Ureter (tissue), 1 donor: ENCODE results near the gene SYNGR2. TPM values are rescaled to one million over a fixed set of nuclear protein-coding genes. Genes with fewer than 3 reads are reported as not detected.
"Not testable (repeated sequence)": the region's sequence is repeated elsewhere in the genome, so short reads cannot be mapped to it uniquely, and the experiment has no call there.

Source experiments
- DNase-seq: peaks from one replicate; pipeline ENCODE4 v3.0.0-alpha.2; 2020; ENCODE audit warnings: low spot score
- total RNA-seq: library from RNA; stranded (reverse); gene quantifications from one replicate; pipeline ENCODE4 v1.2.4, GENCODE V29; 2023
- donor health status: DM: yes; HTN: yes; CAD: no.

Gene SYNGR2
- total RNA-seq, 1 donor from 2014 or later: 119 TPM

- DNase-seq: not testable (repeated sequence)
Observed at GRCh38 chr17:78171591-78172248, 3.3 kb downstream of the SYNGR2 start.

- DNase-seq: no peak
Observed at GRCh38 chr17:78172249-78173051, 4.1 kb downstream of the SYNGR2 start.

- no peak for DNase-seq
Observed at GRCh38 chr17:78173097-78173715, 4.8 kb downstream of the SYNGR2 start.

GRCh38 chr17:78174346-78174869 lies 6.0 kb downstream of the SYNGR2 start:
- peak; percentile 88 for DNase-seq

- DNase-seq: no peak
Observed at GRCh38 chr17:78174870-78175642, 6.7 kb downstream of the SYNGR2 start.

GRCh38 chr17:78175643-78175981 lies 7.2 kb downstream of the SYNGR2 start:
- DNase-seq: no peak

GRCh38 chr17:78176548-78177025 lies 8.2 kb downstream of the SYNGR2 start:
- DNase-seq: peak; percentile 79

- no peak for DNase-seq
Observed at GRCh38 chr17:78179372-78179771, 11.0 kb downstream of the SYNGR2 start.

GRCh38 chr17:78180083-78180482 lies 11.7 kb downstream of the SYNGR2 start:
- DNase-seq: no peak

- no peak for DNase-seq
Observed at GRCh38 chr17:78180508-78180907, 12.1 kb downstream of the SYNGR2 start.

- DNase-seq: no peak
Observed at GRCh38 chr17:78182504-78182903, 14.1 kb downstream of the SYNGR2 start.

- DNase-seq: no peak
Observed at GRCh38 chr17:78183916-78184315, 15.5 kb downstream of the SYNGR2 start.

- DNase-seq: no peak
Observed at GRCh38 chr17:78184351-78184750, 16.0 kb downstream of the SYNGR2 start.

GRCh38 chr17:78184868-78185267 lies 16.5 kb downstream of the SYNGR2 start:
- DNase-seq: no peak

GRCh38 chr17:78185981-78186691 lies 17.8 kb downstream of the SYNGR2 start:
- DNase-seq: no peak

GRCh38 chr17:78186692-78187595 lies 18.6 kb downstream of the SYNGR2 start, which contains the start of the genes AFMID and TK1:
Gene AFMID (plus strand): TSS chr17:78187362. CDS start chr17:78187371, 9 bp downstream.
Gene TK1 (minus strand): TSS chr17:78187052. CDS start chr17:78186994, 58 bp downstream.
- DNase-seq: peak; percentile 98

GRCh38 chr17:78196716-78197115 lies 28.3 kb downstream of the SYNGR2 start:
- DNase-seq: no peak

- no peak for DNase-seq
Observed at GRCh38 chr17:78197147-78197832, 28.9 kb downstream of the SYNGR2 start.

- DNase-seq: no peak
Observed at GRCh38 chr17:78200451-78200850, 32.1 kb downstream of the SYNGR2 start.
